ENCODE results near the gene BCAT1.

- TF ChIP-seq CTCF (conservative IDR thresholded peaks at IDR 0.05) (no peak), ZFX (IDR thresholded peaks at IDR 0.05) (no peak)
Observed at GRCh38 chr12:24798335-24798734, 150.6 kb downstream of the BCAT1 start.
